Upper lobe of left lung (tissue), 4 donors: ENCODE results near the gene SRSF10.

Experiments
- CTCF ChIP-seq, 6 experiments: fragments of 450-650 bp in 4 of 6; fragments of 200-600 bp in 2 of 6; sonication (generic) in 2 of 6; IDR thresholded peaks; one replicate each; pipeline ENCODE4 v1.5.1; 2016 to 2019; ENCODE audit warnings: antibody characterized with exemption in 6 of 6
- POLR2A ChIP-seq, 4 donors: fragments of 450-650 bp; IDR thresholded peaks; one replicate each; pipeline ENCODE4 v1.5.1; 2016 to 2017; ENCODE audit warnings: antibody characterized with exemption in 4 of 4, mild to moderate bottlenecking in 2 of 4
- POLR2AphosphoS5 ChIP-seq, 2 donors: sonication (generic); formaldehyde crosslinking; IDR thresholded peaks; one replicate each; pipeline ENCODE4 v1.5.1; 2017; ENCODE audit warnings: antibody characterized with exemption in 2 of 2

- no peak for TF ChIP-seq CTCF (IDR thresholded peaks at IDR 0.05)
- TF ChIP-seq POLR2AphosphoS5 (IDR thresholded peaks at IDR 0.05), result no peak
- TF ChIP-seq POLR2A (IDR thresholded peaks at IDR 0.05), result no peak
These were observed 49.2 kb downstream of the SRSF10 start for GRCh38 chr1:23930861-23931490.
